ENCODE data around the gene CCDC183. TPM values are rescaled to one million over a fixed set of nuclear protein-coding genes. Genes with fewer than 3 reads are reported as not detected.

The CCDC183 gene
- total RNA-seq, 1 experiment from 2014 or later = 4.2 TPM

GRCh38 chr9:136748201-136748600, 47.9 kb upstream of the CCDC183 start, which contains the start of gene LCN6:
Gene LCN6 (minus strand): TSS chr9:136748525. CDS start chr9:136748483, 42 bp downstream.
- CTCF ChIA-PET = no interaction called here
- no peak for DNase-seq
- no peak within 1 kb of the TSS for H3K27ac Mint-ChIP-seq (ENCODE audit: unreplicated experiment)
- H3K9me3 Mint-ChIP-seq (ENCODE audit: unreplicated experiment) = peaks cover 28% of the 10 kb centered on the region
- no TSS peak for BruUV-seq (replicated peaks)
- POLR2A ChIA-PET = no interaction called here
- TF ChIP-seq, protein P1, sequence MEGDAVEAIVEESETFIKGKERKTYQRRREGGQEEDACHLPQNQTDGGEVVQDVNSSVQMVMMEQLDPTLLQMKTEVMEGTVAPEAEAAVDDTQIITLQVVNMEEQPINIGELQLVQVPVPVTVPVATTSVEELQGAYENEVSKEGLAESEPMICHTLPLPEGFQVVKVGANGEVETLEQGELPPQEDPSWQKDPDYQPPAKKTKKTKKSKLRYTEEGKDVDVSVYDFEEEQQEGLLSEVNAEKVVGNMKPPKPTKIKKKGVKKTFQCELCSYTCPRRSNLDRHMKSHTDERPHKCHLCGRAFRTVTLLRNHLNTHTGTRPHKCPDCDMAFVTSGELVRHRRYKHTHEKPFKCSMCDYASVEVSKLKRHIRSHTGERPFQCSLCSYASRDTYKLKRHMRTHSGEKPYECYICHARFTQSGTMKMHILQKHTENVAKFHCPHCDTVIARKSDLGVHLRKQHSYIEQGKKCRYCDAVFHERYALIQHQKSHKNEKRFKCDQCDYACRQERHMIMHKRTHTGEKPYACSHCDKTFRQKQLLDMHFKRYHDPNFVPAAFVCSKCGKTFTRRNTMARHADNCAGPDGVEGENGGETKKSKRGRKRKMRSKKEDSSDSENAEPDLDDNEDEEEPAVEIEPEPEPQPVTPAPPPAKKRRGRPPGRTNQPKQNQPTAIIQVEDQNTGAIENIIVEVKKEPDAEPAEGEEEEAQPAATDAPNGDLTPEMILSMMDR (IDR thresholded peaks at IDR 0.05; ENCODE audit: insufficient read depth in 1 of 2, low read depth in 1 of 2, low read length in 1 of 2, severe bottlenecking in 1 of 2, unreplicated experiment in 1 of 2) = no peak
- H3K36me3 Mint-ChIP-seq (ENCODE audit: insufficient read depth, unreplicated experiment) = no peaks in the 10 kb centered on the region
- no peaks in the 10 kb centered on the region for H3K36me3 ChIP-seq (ENCODE audit: control insufficient read depth, insufficient read depth, low read length)
- H3K4me3 Mint-ChIP-seq (ENCODE audit: unreplicated experiment) = no peak within 1 kb of the TSS
- H3K4me1 ChIP-seq = no peaks in the 10 kb centered on the region
- no peaks in the 10 kb centered on the region for H3K27me3 ChIP-seq (replicated peaks; ENCODE audit: control insufficient read depth, insufficient read depth, low read length)
- no peaks in the 10 kb centered on the region for H3K4me1 Mint-ChIP-seq (ENCODE audit: low read depth, unreplicated experiment)
- H3K27me3 Mint-ChIP-seq (ENCODE audit: insufficient read depth, unreplicated experiment) = no peaks in the 10 kb centered on the region
- intact Hi-C loops (cut with micrococcal nuclease; ENCODE audit: unreplicated experiment) = no loop called here
- H3K4me3 ChIP-seq (ENCODE audit: low read depth, low read length) = no peak within 1 kb of the TSS
- H3K9me3 ChIP-seq = peaks cover 13% of the 10 kb centered on the region

GRCh38 chr9:136748666-136749611, 47.2 kb upstream of the CCDC183 start:
- Mint-ChIP-seq H3K27me3 (ENCODE audit: insufficient read depth, unreplicated experiment) (no peaks in the 10 kb centered on the region), H3K27ac (ENCODE audit: unreplicated experiment) (no peak overlapping the region), H3K9me3 (ENCODE audit: unreplicated experiment) (peaks cover 28% of the 10 kb centered on the region), H3K4me1 (ENCODE audit: low read depth, unreplicated experiment) (no peaks in the 10 kb centered on the region), H3K4me3 (ENCODE audit: unreplicated experiment) (no peak overlapping the region), H3K36me3 (ENCODE audit: insufficient read depth, unreplicated experiment) (no peaks in the 10 kb centered on the region)
- ChIA-PET CTCF (no interaction called here), POLR2A (no interaction called here)
- Histone ChIP-seq H3K27me3 (replicated peaks; ENCODE audit: control insufficient read depth, insufficient read depth, low read length) (no peaks in the 10 kb centered on the region), H3K36me3 (ENCODE audit: control insufficient read depth, insufficient read depth, low read length) (no peaks in the 10 kb centered on the region), H3K9me3 (peaks cover 13% of the 10 kb centered on the region), H3K4me3 (ENCODE audit: low read depth, low read length) (no peak overlapping the region), H3K4me1 (no peaks in the 10 kb centered on the region)
- DNase-seq = no peak
- intact Hi-C loops (cut with micrococcal nuclease; ENCODE audit: unreplicated experiment) = no loop called here
- no TSS peak for BruUV-seq (replicated peaks)
- TF ChIP-seq, protein P1 (IDR thresholded peaks at IDR 0.05; ENCODE audit: insufficient read depth in 1 of 2, low read depth in 1 of 2, low read length in 1 of 2, severe bottlenecking in 1 of 2, unreplicated experiment in 1 of 2) = no peak

DNA sequence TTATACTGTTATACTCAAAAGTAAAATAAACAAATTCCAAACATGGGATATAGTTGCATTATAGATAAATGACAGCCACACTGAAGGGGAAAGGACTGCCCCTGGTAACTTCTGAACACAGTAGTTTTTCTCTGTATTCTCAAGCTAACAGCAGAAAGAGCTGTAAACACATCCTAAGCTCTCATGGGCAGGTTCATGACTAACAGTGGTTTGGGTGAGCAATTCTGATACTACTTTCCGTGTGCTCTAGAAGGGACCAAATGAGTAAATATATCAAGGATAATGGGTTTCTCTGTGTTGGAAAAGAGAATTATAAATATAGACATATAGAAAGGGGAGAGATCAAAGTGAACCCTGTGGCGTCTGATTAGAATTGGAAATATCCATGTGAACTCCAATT, 45.6 kb upstream of the CCDC183 start:
- no peak for DNase-seq
- Histone ChIP-seq H3K27me3 (replicated peaks; ENCODE audit: control insufficient read depth, insufficient read depth, low read length) (no peaks in the 10 kb centered on the region), H3K4me1 (no peaks in the 10 kb centered on the region), H3K9me3 (peaks cover 13% of the 10 kb centered on the region), H3K36me3 (ENCODE audit: control insufficient read depth, insufficient read depth, low read length) (no peaks in the 10 kb centered on the region), H3K4me3 (ENCODE audit: low read depth, low read length) (no peak overlapping the region)
- no peak overlapping the region for H3K27ac Mint-ChIP-seq (ENCODE audit: unreplicated experiment)
- TF ChIP-seq, protein P1 (IDR thresholded peaks at IDR 0.05; ENCODE audit: insufficient read depth in 1 of 2, low read depth in 1 of 2, low read length in 1 of 2, severe bottlenecking in 1 of 2, unreplicated experiment in 1 of 2) = no peak
- ChIA-PET POLR2A (no interaction called here), CTCF (no interaction called here)
- intact Hi-C loops (cut with micrococcal nuclease; ENCODE audit: unreplicated experiment) = no loop called here
- H3K4me1 Mint-ChIP-seq (ENCODE audit: low read depth, unreplicated experiment) = no peaks in the 10 kb centered on the region
- no peak overlapping the region for H3K4me3 Mint-ChIP-seq (ENCODE audit: unreplicated experiment)
- H3K27me3 Mint-ChIP-seq (ENCODE audit: insufficient read depth, unreplicated experiment) = no peaks in the 10 kb centered on the region
- BruUV-seq (replicated peaks) = no TSS peak
- no peaks in the 10 kb centered on the region for H3K36me3 Mint-ChIP-seq (ENCODE audit: insufficient read depth, unreplicated experiment)
- H3K9me3 Mint-ChIP-seq (ENCODE audit: unreplicated experiment) = peaks cover 28% of the 10 kb centered on the region

Measured in Caco-2 (cell line).